Measurements from ENCODE around the gene CAMK1G.

CAMK1G gene

DNA sequence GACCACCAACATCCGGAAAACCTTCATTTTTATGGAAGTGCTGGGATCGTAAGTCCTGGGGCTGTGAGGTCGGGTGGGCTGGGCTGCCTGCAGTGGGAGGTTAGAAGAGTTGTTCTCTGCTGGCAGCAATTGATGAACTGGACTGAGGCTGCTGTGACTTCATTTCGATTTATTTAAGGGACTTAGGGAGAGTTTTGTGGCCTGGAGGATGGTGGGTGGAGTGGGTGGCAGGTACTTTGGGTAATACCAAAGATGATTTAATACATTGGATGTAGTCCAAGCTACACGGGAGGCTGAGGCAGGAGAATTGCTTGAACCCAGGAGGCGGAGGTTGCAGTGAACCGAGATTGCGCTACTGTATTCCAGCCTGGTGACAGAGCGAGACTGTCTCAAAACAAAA, 11.5 kb downstream of the CAMK1G start:
- H3K4me3 ChIP-seq (replicated peaks in 1 of 2; ENCODE audit: low read depth in 2 of 2, low read length in 2 of 2) = no peak overlapping the region
- TF ChIP-seq, protein P1, sequence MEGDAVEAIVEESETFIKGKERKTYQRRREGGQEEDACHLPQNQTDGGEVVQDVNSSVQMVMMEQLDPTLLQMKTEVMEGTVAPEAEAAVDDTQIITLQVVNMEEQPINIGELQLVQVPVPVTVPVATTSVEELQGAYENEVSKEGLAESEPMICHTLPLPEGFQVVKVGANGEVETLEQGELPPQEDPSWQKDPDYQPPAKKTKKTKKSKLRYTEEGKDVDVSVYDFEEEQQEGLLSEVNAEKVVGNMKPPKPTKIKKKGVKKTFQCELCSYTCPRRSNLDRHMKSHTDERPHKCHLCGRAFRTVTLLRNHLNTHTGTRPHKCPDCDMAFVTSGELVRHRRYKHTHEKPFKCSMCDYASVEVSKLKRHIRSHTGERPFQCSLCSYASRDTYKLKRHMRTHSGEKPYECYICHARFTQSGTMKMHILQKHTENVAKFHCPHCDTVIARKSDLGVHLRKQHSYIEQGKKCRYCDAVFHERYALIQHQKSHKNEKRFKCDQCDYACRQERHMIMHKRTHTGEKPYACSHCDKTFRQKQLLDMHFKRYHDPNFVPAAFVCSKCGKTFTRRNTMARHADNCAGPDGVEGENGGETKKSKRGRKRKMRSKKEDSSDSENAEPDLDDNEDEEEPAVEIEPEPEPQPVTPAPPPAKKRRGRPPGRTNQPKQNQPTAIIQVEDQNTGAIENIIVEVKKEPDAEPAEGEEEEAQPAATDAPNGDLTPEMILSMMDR (IDR thresholded peaks at IDR 0.05; ENCODE audit: low read depth, low read length) = no peak
- DNase-seq (ENCODE audit: low read depth in 2 of 2) = no peak

DNA sequence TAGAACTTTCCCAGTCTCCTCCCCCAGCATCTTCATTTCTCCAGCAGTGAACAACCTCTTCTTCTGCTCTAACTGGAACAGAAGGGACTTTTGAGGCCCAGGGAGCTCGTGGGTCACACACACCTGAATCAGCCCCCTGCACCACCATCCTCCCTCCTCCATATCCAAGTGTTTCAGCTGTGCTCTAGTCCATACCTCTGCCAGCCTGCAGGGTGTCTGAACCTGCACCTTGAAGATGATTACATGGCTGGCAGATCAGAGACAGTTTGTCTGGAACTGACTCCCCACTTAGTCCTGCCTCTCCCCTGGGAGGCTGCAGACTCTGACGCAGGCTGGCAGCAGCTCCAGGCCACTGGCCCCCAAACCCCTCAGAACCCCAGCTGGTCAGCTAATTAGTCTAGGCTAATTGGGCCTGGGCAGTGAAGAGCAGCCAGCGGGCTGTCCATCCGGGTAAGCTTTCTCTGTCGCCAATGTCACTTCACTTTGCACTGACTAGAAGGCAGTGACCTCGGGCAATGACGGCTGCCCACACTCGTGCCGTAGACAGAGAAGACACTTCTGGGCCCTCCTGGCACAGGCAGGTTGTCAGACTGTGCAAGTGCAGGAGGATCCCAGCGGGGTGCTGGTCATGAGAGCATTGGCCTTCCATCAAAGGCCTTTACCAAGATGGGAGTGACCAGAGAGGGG, 12.2 kb downstream of the CAMK1G start:
- H3K4me3 ChIP-seq (replicated peaks in 1 of 2; ENCODE audit: low read depth in 2 of 2, low read length in 2 of 2) = no peak overlapping the region
- DNase-seq (ENCODE audit: low read depth in 2 of 2) = no peak
- TF ChIP-seq, protein P1 (IDR thresholded peaks at IDR 0.05; ENCODE audit: low read depth, low read length) = no peak

DNA sequence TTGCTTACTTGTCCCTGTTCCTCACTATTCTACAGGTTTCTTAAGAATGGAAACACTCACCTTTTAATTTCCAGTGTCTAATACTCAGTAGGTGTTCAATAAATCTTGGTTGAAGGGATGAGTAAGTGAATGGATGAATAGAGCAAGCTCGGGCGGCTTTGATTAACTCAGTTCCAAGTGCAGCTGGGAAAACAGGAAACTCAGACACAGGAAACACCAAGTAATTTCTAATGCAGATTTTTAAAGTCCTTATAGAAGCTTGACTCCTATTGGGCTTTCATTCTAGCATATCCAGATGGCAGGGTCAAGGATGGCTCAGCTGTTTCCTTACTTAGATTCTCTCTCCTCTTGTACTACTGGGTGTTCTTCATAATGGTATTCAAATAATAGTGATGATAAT, 14.0 kb downstream of the CAMK1G start:
- TF ChIP-seq, protein P1 (IDR thresholded peaks at IDR 0.05; ENCODE audit: low read depth, low read length) = no peak
- H3K4me3 ChIP-seq (replicated peaks in 1 of 2; ENCODE audit: low read depth in 2 of 2, low read length in 2 of 2) = no peak overlapping the region
- peak in 1 of 2 donors; percentile 16 for DNase-seq (ENCODE audit: low read depth in 2 of 2)

DNA sequence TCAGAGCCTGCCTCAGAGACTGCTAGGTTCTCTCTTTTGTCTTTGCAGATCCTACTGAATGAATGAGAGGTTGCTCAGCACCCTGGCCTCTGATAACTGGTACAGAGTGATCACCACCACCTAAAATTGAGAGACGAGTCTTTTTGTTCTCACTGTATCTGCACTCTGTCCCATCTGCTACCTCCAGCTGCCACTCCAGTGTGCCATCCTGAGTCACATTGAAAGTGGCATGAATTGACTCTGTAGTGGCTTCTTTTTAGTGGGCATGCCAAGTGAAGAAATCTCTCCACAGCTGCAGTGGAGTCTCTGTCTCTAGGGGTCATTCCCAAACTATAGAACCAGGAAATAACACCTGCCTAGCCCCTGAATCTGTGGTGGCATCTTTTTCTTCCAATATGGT, 14.7 kb downstream of the CAMK1G start:
- no peak overlapping the region for H3K4me3 ChIP-seq (replicated peaks in 1 of 2; ENCODE audit: low read depth in 2 of 2, low read length in 2 of 2)
- TF ChIP-seq, protein P1 (IDR thresholded peaks at IDR 0.05; ENCODE audit: low read depth, low read length) = no peak
- DNase-seq (ENCODE audit: low read depth in 2 of 2) = no peak

DNA sequence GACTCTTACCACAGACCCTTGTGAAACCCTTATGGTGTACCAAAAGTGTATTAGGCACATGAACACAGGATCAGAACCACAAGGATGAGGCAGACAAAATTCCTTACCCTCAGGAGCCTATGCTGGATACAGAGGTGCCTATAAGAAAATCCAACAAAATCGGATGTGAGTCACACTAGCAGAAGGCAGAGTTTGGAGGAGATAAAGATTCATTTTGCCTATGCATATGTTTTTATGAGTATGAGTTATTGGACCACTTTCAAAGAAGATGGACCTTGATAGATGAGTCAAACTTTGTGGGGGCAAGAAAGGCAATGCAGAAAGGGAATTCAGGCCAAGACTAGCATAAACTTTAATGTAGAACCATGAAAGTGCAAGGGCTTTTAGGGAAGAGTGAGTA, 17.0 kb downstream of the CAMK1G start:
- TF ChIP-seq, protein P1 (IDR thresholded peaks at IDR 0.05; ENCODE audit: low read depth, low read length) = no peak
- no peak overlapping the region for H3K4me3 ChIP-seq (replicated peaks in 1 of 2; ENCODE audit: low read depth in 2 of 2, low read length in 2 of 2)
- peak in 1 of 2 donors; percentile 10 for DNase-seq (ENCODE audit: low read depth in 2 of 2)

DNA sequence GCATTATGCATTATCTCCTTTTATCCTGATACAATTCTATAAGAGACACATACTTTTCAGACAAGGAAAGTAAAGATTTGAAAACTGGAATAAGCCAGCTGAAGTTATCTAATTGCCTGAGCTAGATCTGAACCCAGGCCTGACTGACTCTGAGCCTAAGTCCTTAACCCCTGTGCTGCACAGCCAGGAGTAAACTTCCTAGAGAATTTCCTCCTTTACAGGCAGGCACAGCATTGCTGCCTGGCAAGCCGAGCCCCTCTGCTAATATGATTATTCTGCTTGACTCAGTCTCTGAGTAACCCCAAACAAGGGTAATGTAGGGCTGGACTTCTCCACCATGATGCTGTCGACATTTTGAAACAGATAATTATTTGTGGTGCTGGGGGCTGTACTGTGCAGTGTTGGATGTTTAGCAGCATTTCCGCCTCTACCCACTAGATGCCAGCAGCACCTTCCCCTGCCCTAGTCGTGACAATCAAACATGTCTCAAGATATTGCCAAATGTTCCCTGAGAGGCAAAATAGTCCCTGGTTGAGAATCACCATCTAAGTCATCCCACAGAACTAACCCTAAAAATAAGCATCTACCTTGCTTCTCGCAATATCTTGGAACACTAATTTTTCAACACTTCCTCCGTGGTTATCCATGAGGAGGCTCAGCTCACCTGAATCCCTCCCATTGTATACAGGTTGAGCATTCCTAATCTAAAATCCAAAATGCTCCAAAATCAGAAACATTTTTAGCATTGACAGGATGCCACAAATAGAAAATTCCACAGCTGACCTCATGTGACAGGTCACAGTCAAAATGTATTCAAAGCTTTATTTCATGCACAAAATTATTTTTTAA, 18.5 kb downstream of the CAMK1G start:
- TF ChIP-seq, protein P1 (IDR thresholded peaks at IDR 0.05; ENCODE audit: low read depth, low read length) = peak; percentile 77
- no peak overlapping the region for H3K4me3 ChIP-seq (replicated peaks in 1 of 2; ENCODE audit: low read depth in 2 of 2, low read length in 2 of 2)
- peak; percentile 66 to 76 for DNase-seq (ENCODE audit: low read depth in 2 of 2)

Data from cardiac fibroblast (primary cell).